ENCODE data around the gene GPRASP2.
"Not testable (repeated sequence)": the region's sequence is repeated elsewhere in the genome, so short reads cannot be mapped to it uniquely, and the experiment has no call there.

The GPRASP2 gene

DNA sequence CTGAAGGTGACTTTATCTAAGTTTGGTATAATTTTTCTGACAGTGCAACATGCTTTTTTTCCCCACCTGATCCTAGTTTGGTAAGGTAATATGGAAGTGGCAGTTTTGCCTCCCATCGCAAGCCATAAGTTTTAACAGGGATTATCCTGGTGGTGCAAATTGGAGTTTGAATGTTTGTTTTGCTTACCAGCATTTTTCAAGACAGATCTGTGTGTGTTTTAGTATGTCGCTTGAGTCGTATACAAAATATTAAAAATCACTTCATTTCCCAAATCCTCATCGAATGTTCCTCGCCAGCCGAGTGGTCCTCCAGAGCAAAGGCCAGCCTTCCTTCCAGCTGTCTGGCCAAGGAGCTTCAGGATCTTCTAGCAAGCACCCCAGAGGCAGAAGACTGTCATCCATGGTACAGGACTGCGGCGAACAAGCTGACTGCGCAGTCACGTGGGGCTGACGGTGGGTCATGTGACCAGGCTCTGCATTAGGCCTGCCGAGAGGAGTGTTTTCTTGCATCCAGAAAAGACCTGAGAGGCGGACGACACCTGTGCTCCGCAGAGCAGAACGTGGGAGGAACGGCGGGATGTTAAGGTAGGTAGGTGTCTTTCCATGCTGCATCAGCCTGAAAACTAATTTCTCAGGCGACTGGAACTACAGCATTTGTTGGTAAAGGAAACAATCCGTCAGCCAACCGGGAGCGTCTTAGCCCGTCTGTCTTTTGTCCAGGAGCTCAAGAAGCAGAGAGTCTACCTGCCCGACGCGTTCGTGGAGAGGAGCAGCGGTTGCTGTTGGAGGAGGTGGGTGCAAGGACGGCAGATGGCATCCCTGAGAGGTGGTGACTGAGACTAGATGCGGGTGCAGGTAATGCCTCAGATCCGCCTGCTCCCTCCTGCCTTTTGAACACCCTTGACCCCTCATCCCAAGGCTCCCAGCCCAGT is 8.3 kb downstream of the GPRASP2 start, which contains the start of gene GPRASP3:
Gene GPRASP3 (plus strand): TSS at position 507 of the 932 bp plus-strand sequence. CDS start 28,253 bp downstream, outside the sequence.
- ATAC-seq (peak; percentile 90), DNase-seq (peak; percentile 71)
- no peaks in the 10 kb centered on the region for H3K27me3 Mint-ChIP-seq
- peaks cover 12% of the 10 kb centered on the region for H3K4me1 Mint-ChIP-seq
- H3K27ac Mint-ChIP-seq = peak within 1 kb of the TSS; percentile 64
- H3K9me3 Mint-ChIP-seq = no peaks in the 10 kb centered on the region
- peak within 1 kb of the TSS; percentile 85 for H3K4me3 Mint-ChIP-seq
- H3K36me3 Mint-ChIP-seq (ENCODE audit: low read depth) = peaks cover 1% of the 10 kb centered on the region

DNA sequence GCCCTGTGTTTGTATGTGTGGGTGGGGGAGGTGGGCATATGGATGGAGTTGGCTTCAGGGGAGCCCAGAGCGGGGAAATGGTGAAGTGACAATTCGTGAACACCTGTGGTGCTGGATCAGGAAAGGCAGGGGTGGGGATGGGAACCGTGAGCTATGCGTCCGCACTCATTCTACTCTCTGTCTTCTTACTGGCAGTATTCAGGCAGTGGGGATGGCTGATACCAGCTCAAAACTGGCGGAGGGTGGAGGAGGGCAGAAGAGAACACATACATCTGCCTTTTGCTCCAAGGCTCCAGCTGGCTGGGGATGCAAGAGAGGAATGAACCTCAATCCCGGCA is 8.9 kb downstream of the GPRASP2 start:
- H3K9me3 Mint-ChIP-seq; H3K36me3 Mint-ChIP-seq (ENCODE audit: low read depth); ATAC-seq; H3K27ac Mint-ChIP-seq; H3K27me3 Mint-ChIP-seq; DNase-seq: not testable (repeated sequence)
- peaks cover 12% of the 10 kb centered on the region for H3K4me1 Mint-ChIP-seq
- H3K4me3 Mint-ChIP-seq = peak overlapping the region; percentile 85

DNA sequence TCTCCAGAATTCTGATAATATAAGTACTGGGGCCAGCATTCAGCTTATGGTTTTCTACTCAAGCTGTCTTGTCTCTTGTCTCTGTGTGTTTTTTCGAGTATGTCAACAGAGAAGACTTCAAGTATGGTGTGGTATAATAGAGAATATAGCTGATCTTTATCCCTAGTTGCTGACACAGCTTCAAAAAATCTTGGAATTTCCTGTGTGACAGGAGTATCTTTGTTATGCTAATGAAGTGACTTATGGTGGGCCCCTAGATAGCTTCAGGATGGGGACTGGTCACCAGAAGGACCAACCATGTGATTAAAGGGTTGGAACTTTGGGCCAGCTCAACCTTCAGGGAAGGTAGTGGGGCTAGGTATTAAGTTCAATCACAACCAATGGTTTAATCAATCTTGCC is 11.2 kb downstream of the GPRASP2 start:
- Mint-ChIP-seq H3K27ac (no peak overlapping the region), H3K4me1 (peaks cover 12% of the 10 kb centered on the region), H3K9me3 (no peaks in the 10 kb centered on the region), H3K36me3 (ENCODE audit: low read depth) (peaks cover 1% of the 10 kb centered on the region), H3K27me3 (no peaks in the 10 kb centered on the region), H3K4me3 (no peak overlapping the region)
- ATAC-seq = no peak
- no peak for DNase-seq

DNA sequence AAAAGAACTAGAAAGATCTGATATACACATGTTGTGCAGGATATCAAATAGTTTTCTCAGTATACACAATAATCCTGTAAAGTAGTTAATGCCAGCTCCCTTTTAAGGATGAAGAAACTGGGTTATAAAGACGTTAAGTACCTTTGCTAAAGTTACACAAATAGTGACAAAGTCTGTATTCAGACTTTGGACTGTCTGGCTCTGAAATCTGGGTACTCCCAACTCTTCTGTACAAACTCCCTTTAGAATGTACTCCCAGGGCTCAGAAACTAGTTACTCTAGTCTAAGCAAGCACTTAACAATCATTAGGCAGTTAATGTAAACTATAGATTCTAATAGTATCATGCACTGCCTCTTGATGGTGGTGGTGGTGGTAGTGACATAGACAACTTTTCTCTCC is 15.5 kb downstream of the GPRASP2 start:
- Mint-ChIP-seq H3K36me3 (ENCODE audit: low read depth) (no peaks in the 10 kb centered on the region), H3K27me3 (no peaks in the 10 kb centered on the region)

DNA sequence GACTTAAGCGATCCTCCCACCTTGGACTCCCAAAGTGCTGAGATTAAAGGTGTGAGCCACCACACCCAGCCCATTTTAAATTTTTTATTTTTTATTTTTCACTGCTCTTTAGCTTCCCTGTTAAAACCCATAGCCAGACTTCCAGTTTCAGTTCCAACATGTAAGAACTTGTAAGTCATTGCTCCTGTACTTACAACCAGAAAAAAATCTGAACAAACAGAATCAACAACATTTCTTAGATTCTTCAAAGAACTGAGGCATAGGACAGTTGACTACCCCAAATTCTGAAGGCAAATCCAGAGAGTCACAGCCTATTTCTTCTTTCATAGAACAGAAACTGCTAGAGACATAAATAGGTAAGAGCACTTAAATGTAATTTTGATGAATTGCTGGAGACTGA is 16.4 kb downstream of the GPRASP2 start:
- H3K9me3 Mint-ChIP-seq = no peaks in the 10 kb centered on the region
- no peaks in the 10 kb centered on the region for H3K36me3 Mint-ChIP-seq (ENCODE audit: low read depth)
- no peaks in the 10 kb centered on the region for H3K27me3 Mint-ChIP-seq
- DNase-seq = no peak
- no peak overlapping the region for H3K4me3 Mint-ChIP-seq
- H3K4me1 Mint-ChIP-seq = no peaks in the 10 kb centered on the region
- no peak for ATAC-seq
- H3K27ac Mint-ChIP-seq = no peak overlapping the region

More for the DNA sequence above, 15.5 kb downstream of the GPRASP2 start:
- DNase-seq (no peak), ATAC-seq (no peak)
- Mint-ChIP-seq H3K27ac (no peak overlapping the region), H3K9me3 (no peaks in the 10 kb centered on the region), H3K4me3 (no peak overlapping the region), H3K4me1 (no peaks in the 10 kb centered on the region)

DNA sequence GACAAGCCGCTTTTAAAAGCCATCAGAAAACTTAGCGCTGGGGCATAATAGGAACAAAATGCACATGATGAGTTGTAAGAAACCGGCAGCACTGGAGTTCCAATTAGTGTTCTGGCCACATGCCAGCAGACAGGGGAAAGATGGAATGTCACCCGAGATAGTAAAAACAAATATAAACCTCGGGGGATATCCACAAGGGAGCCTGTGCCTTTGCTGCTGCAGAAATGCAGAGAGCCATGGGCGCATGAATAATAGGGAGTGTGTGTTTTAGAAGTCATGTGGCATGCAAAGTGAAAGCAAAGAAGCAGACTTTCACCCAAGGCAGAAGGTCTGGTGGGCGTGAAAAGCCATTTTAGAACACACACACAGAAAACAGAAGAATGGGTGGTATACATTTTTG is 27.4 kb downstream of the GPRASP2 start:
- Mint-ChIP-seq H3K9me3 (no peaks in the 10 kb centered on the region), H3K4me3 (no peak overlapping the region), H3K36me3 (ENCODE audit: low read depth) (no peaks in the 10 kb centered on the region), H3K4me1 (peaks cover 3% of the 10 kb centered on the region), H3K27me3 (no peaks in the 10 kb centered on the region), H3K27ac (no peak overlapping the region)
- ATAC-seq = no peak
- DNase-seq = no peak

DNA sequence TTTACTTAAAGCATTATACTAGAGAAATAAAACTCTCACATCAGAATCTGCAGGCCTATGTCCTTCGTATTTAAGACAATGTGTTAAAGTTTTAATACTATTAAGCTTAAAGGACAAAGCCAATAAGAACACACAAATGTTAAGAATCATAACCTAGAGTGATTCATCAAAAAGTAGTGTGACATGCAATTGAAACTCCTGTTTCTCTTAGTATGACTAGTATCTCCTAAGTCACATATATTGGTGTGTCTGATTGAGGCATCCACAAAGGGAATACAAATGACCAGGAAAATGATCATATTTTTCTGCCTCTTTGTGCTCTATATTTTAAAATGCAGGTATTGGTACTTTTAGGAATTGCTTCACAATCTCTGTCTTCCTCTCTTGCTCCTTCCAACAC is 32.1 kb downstream of the GPRASP2 start:
- peaks cover 2% of the 10 kb centered on the region for H3K27me3 Mint-ChIP-seq
- H3K4me3 Mint-ChIP-seq = no peak overlapping the region
- H3K36me3 Mint-ChIP-seq (ENCODE audit: low read depth) = no peaks in the 10 kb centered on the region
- DNase-seq (no peak), ATAC-seq (no peak)
- H3K27ac Mint-ChIP-seq = no peak overlapping the region
- H3K9me3 Mint-ChIP-seq = no peaks in the 10 kb centered on the region
- peaks cover 8% of the 10 kb centered on the region for H3K4me1 Mint-ChIP-seq

DNA sequence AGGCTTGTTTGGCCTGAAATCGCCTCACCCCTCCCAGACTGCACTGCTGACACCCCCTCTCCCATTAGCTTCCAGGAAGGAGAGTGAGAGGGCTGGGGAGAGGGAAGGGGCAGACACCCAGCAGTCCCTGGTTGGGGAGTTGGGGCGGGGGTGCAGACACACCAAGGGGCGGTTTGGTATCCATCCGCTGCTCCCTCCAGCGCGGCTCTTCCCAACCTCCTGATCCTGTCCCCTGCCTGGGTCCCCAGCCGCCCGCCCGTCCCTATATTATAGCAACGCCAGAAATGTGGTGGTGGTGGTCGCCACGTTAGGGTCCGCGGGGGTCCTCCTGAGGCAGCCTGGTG is 33.2 kb downstream of the GPRASP2 start:
- Mint-ChIP-seq H3K27me3 (peaks cover 2% of the 10 kb centered on the region), H3K4me1 (peaks cover 8% of the 10 kb centered on the region), H3K27ac (no peak overlapping the region), H3K9me3 (no peaks in the 10 kb centered on the region), H3K36me3 (ENCODE audit: low read depth) (no peaks in the 10 kb centered on the region), H3K4me3 (peak overlapping the region; percentile 14)
- ATAC-seq = no peak
- no peak for DNase-seq

DNA sequence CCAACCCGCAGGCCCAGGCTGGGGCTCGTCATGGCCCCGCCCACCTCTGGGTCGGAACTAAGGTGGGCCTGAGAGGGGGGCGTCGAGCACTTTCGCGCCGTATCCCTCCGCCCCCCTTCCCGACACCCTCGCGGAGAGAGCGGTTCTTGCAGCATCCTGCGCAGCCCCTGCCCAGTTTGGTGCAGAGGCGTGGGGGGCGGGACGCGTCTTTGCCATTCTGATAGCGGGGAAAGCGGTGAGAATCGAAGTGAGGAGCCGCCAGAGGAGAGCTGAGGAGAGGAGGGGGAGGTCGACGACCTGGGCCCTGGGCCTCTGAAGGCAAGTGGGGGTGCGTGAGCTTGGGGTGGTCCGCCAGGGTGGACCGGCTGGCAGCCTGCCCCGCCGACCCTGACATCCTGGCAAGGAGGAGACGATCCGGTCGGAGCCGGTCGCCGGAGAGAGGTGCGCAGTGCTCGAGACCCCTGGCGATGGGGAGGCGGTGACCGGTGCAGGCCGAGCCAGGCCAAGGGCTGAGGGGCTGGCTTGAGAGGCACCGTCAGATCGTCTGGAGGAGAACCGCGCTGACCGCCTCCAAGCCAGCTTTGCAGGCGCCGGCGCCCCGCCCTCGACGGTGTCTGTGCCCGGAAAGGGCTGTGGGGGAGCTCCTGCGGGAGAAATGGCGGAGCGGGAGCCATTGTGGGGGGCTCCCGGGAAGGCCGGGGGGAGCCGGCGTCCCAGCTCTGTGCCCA is 33.8 kb downstream of the GPRASP2 start:
- H3K4me3 Mint-ChIP-seq = peak overlapping the region; percentile 70
- no peak overlapping the region for H3K27ac Mint-ChIP-seq
- peaks cover 8% of the 10 kb centered on the region for H3K4me1 Mint-ChIP-seq
- H3K36me3 Mint-ChIP-seq (ENCODE audit: low read depth) = no peaks in the 10 kb centered on the region
- no peaks in the 10 kb centered on the region for H3K9me3 Mint-ChIP-seq
- peak; percentile 49 for ATAC-seq
- peaks cover 2% of the 10 kb centered on the region for H3K27me3 Mint-ChIP-seq
- DNase-seq = peak; percentile 34

DNA sequence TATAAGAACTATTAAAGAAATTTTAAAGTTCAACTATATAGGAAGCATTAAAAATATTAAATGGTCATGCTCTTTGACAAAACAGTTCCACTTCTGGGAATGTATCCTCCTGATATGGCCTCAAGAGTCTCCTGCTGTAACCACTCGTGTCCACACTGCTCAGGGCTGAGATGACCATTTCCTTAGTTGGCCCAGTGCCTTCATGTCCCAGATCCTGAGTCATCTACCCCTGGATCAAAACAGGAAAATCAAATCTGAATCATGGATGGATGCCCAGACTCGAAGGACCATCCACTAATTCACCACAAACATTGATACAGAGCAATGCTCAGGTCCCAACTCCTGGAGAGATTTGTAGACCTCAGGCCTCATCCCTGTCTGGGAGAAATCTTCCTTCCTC is 53.0 kb downstream of the GPRASP2 start:
- ATAC-seq = no peak
- Mint-ChIP-seq H3K4me3 (no peak overlapping the region), H3K4me1 (peaks cover 9% of the 10 kb centered on the region), H3K27ac (no peak overlapping the region), H3K36me3 (ENCODE audit: low read depth) (peaks cover 2% of the 10 kb centered on the region), H3K27me3 (no peaks in the 10 kb centered on the region), H3K9me3 (no peaks in the 10 kb centered on the region)
- DNase-seq = no peak

DNA sequence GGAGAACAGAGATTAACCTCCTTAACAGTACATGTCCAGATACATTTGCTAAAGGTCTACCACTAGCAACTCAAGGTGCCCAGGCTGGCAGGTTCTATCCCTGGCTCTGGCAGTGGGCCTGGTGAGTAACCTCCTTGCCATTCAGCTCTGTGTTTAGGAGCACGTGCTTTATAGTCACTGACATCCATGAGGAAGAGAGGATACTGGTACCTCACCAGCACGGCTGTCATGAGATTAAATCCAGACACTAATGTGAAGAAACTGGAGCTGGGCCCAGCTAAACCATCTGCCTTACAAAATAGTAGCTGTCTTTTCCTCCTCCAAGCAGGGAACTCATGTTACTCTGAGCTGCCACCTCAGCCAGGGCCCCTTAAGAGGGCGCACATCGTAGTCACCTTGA is 53.6 kb downstream of the GPRASP2 start:
- no peak for DNase-seq
- no peak for ATAC-seq
- no peaks in the 10 kb centered on the region for H3K9me3 Mint-ChIP-seq

DNA sequence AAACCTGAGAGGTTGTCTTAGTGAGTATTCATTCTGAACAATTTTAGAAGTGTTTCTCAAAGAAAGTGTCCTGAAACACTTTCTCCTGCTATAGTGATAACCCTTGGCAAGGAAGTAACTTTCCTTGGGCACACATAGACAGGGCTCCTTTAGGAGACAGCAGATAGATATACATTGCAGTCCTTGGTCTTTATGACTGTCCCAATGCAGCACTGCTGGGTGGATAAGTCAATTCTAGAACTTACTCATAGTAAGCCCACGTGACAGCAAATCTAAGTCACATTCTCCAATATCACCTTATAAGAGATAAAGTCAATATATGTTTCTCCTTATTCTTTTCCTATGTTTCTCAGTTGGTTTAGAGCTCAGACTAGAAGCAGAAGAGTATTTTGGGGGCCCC is 55.0 kb downstream of the GPRASP2 start:
- ATAC-seq (peak; percentile 25), DNase-seq (no peak)
- Mint-ChIP-seq H3K27ac (no peak overlapping the region), H3K27me3 (no peaks in the 10 kb centered on the region), H3K36me3 (ENCODE audit: low read depth) (peaks cover 2% of the 10 kb centered on the region), H3K9me3 (no peaks in the 10 kb centered on the region), H3K4me1 (peaks cover 11% of the 10 kb centered on the region), H3K4me3 (no peak overlapping the region)

More for the DNA sequence above, 53.6 kb downstream of the GPRASP2 start:
- Mint-ChIP-seq H3K27ac (no peak overlapping the region), H3K4me1 (peaks cover 11% of the 10 kb centered on the region), H3K4me3 (no peak overlapping the region), H3K36me3 (ENCODE audit: low read depth) (peaks cover 2% of the 10 kb centered on the region), H3K27me3 (no peaks in the 10 kb centered on the region)

All from activated naive CD8-positive, alpha-beta T cell treated with anti-CD3 and anti-CD28 coated beads, Interleukin-2, amount 50 U/mL, for 24 hours (primary cell).